ENCODE measurements around the gene DGLUCY. TPM values are rescaled to one million over a fixed set of nuclear protein-coding genes. Genes with fewer than 3 reads are reported as not detected.

DGLUCY gene
- total RNA-seq, 1 donor from 2014 or later: 59.2 TPM

GRCh38 chr14:91126761-91127160, 12.9 kb downstream of the DGLUCY start:
- Histone ChIP-seq H3K4me3 (no peak overlapping the region), H3K36me3 (peaks cover 0 to 4% of the 10 kb centered on the region in 2 donors), H3K4me1 (no peaks in the 10 kb centered on the region), H3K27me3 (no peaks in the 10 kb centered on the region), H3K27ac (no peak overlapping the region), H3K9me3 (no peaks in the 10 kb centered on the region)
- no peak for DNase-seq (ENCODE audit: low spot score in 2 of 2)
- no peak for TF ChIP-seq CTCF (IDR thresholded peaks at IDR 0.05)
- intact Hi-C loops (cut with DNase I): no loop called here

- DNase-seq (ENCODE audit: low spot score in 2 of 2): no peak
- Histone ChIP-seq H3K9me3 (no peaks in the 10 kb centered on the region), H3K4me1 (no peaks in the 10 kb centered on the region), H3K4me3 (no peak overlapping the region), H3K27ac (no peak overlapping the region), H3K36me3 (peaks cover 0 to 10% of the 10 kb centered on the region in 2 donors), H3K27me3 (no peaks in the 10 kb centered on the region)
- intact Hi-C loops (cut with DNase I): no loop called here
- no peak for TF ChIP-seq CTCF (IDR thresholded peaks at IDR 0.05)
Measured at GRCh38 chr14:91127401-91127801, 13.5 kb downstream of the DGLUCY start.

GRCh38 chr14:91127924-91128323, 14.1 kb downstream of the DGLUCY start:
- Histone ChIP-seq H3K27me3 (no peaks in the 10 kb centered on the region), H3K36me3 (peaks cover 0 to 10% of the 10 kb centered on the region in 2 donors), H3K4me1 (no peaks in the 10 kb centered on the region), H3K27ac (no peak overlapping the region), H3K9me3 (no peaks in the 10 kb centered on the region), H3K4me3 (no peak overlapping the region)
- TF ChIP-seq CTCF (IDR thresholded peaks at IDR 0.05): no peak
- no peak for DNase-seq (ENCODE audit: low spot score in 2 of 2)
- intact Hi-C loops (cut with DNase I): no loop called here

GRCh38 chr14:91128699-91129098, 14.8 kb downstream of the DGLUCY start:
- no peak overlapping the region for H3K4me3 ChIP-seq
- no peaks in the 10 kb centered on the region for H3K9me3 ChIP-seq
- no peaks in the 10 kb centered on the region for H3K4me1 ChIP-seq
- no peak overlapping the region for H3K27ac ChIP-seq
- intact Hi-C loops (cut with DNase I): no loop called here
- no peaks in the 10 kb centered on the region for H3K27me3 ChIP-seq
- DNase-seq (ENCODE audit: low spot score in 2 of 2): no peak
- TF ChIP-seq CTCF (IDR thresholded peaks at IDR 0.05): no peak
- peaks cover 0 to 10% of the 10 kb centered on the region in 2 donors for H3K36me3 ChIP-seq

- Histone ChIP-seq H3K4me3 (no peak overlapping the region), H3K4me1 (no peaks in the 10 kb centered on the region), H3K36me3 (peaks cover 0 to 10% of the 10 kb centered on the region in 2 donors), H3K9me3 (no peaks in the 10 kb centered on the region), H3K27ac (no peak overlapping the region), H3K27me3 (no peaks in the 10 kb centered on the region)
- no peak for TF ChIP-seq CTCF (IDR thresholded peaks at IDR 0.05)
- intact Hi-C loops (cut with DNase I): no loop called here
- DNase-seq (ENCODE audit: low spot score in 2 of 2): no peak
Measured at GRCh38 chr14:91129261-91129660, 15.4 kb downstream of the DGLUCY start.

- no peak overlapping the region for H3K27ac ChIP-seq
Measured at GRCh38 chr14:91135039-91135438, 21.2 kb downstream of the DGLUCY start.

More at GRCh38 chr14:91135039-91135438, 21.2 kb downstream of the DGLUCY start:
- DNase-seq (ENCODE audit: low spot score in 2 of 2): no peak
- peaks cover 0 to 10% of the 10 kb centered on the region in 2 donors for H3K36me3 ChIP-seq
- no peak for TF ChIP-seq CTCF (IDR thresholded peaks at IDR 0.05)
- no peaks in the 10 kb centered on the region for H3K9me3 ChIP-seq
- intact Hi-C loops (cut with DNase I): no loop called here
- H3K4me3 ChIP-seq: no peak overlapping the region
- no peaks in the 10 kb centered on the region for H3K27me3 ChIP-seq
- no peaks in the 10 kb centered on the region for H3K4me1 ChIP-seq

Data from ascending aorta (tissue), 2 donors.